Posterior vena cava (tissue), 2 donors: ENCODE results near the gene RETREG1. TPM values are rescaled to one million over a fixed set of nuclear protein-coding genes. Genes with fewer than 3 reads are reported as not detected.

Experiments used
- DNase-seq: peaks from one replicate; pipeline ENCODE4 v3.0.0-alpha.2; 2020; ENCODE audit warnings: low spot score
- intact Hi-C, 2 donors: fragments of 100-400 bp; cut with DNase I; formaldehyde crosslinking; loops; one replicate each; pipeline versions ENCODE4 v1.14.1 to v1.14.2; 2022 to 2023
- total RNA-seq, 2 donors: library from RNA; stranded (reverse); fragmentation: NEBNext Ultra II Directional; extraction: Animal tissue kit (Norgen Biotek cat#: 25700); gene quantifications; one replicate each; pipeline ENCODE4 v1.2.1, GENCODE V29; 2021
- donor health status: DM: yes; HTN: yes; CAD: no.
- donor health status: DM: yes; HTN: yes; CAD: no.

RETREG1 gene
- total RNA-seq, 2 donors from 2014 or later: 5.4 to 10.9 TPM

DNA sequence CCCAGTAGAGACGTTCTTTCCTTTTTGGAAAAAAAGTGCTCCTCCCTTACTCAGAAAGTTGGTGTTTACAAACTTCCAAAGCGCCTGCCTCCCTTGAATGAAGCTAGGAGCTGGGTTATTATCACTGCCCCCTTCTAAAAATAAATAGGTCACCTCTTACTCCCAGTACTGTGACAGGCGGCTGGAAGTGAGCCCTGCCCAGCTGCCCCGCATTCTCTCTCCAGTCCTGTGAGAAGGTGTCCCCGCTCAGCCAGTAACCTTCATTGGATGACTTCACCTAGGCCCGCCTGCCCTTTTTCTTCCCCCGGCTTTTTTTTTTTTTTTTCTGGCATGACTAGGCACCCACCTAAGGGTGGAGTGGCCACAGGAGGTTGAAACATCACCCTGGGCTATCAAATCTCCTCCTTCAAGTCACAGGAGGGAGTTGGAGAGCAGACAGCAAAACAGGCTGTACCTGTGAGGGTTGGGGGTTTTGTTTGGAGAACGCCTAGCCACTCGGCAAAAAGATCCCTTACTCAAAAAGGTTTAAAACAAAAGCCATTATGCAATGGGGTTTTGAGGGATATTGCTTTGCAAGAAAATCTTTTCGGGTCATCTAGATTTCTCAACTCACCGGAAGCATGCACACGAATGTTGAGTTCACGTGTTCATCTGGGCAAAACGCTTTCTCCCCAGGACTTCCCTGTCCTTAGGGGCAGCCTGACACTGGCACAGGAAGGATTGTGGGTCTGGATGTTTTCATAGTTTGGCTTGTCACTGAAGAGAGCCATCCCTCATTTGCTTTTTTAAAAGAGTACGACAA, 107.9 kb downstream of the RETREG1 start:
- intact Hi-C loops: no loop called here

DNA sequence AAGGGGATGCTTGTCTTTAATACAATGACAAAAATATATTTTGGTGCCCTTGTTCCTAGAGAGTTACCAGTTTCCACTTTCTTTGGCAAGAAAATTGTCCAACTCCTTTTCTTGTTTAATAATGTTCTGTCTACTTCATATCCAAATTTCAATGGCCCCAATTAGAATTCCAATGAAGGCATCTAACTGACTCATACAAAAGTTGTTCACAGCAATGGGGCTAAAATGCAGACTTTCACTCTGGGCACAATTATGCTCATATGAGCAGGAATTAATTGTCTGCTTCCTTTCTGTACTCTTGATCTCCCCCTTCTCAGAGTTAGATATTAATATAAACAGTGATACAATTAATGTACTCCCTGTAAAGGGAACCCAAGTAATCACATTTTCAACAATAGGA, 109.1 kb downstream of the RETREG1 start:
- intact Hi-C loops: no loop called here

More for the DNA sequence above, 107.9 kb downstream of the RETREG1 start:
- DNase-seq: no peak

GRCh38 chr5:16505904-16506303, 110.9 kb downstream of the RETREG1 start:
- intact Hi-C loops: no loop called here
- no peak for DNase-seq

More for the DNA sequence above, 109.1 kb downstream of the RETREG1 start:
- DNase-seq: no peak

GRCh38 chr5:16505140-16505891, 111.5 kb downstream of the RETREG1 start:
- DNase-seq: no peak
- intact Hi-C loops: no loop called here

- DNase-seq: no peak
- intact Hi-C loops: loop anchor here in 1 of 2 donors (5.0 kb wide), 1 partner anchor 953 kb away; no protein-coding TSS in a partner anchor
Observed at GRCh38 chr5:16504571-16504970, 112.2 kb downstream of the RETREG1 start.

- no peak for DNase-seq
- intact Hi-C loops: loop anchor here in 1 of 2 donors (5.0 kb wide), 1 partner anchor 954 kb away; no protein-coding TSS in a partner anchor
Observed at GRCh38 chr5:16502866-16503265, 113.9 kb downstream of the RETREG1 start.

DNA sequence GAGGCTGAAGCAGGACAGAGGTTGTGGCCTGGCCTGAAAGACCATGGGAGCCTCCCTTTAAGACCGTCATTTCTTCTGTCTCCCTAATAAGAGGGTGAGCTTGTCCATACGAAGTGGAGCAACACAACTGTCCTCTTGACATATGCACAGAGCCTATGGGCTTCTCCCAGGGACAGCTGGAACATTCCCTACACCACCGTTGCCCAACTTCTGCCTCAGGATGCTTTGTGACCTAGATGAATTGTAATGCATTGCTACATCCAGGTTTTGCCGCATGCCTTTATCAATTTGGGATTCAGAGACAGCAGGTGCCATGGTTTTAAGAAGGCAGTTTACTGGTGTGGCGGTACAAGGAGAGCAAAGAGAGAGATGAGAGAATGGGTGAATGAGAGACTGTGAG, 116.8 kb downstream of the RETREG1 start:
- intact Hi-C loops: loop anchor here in 1 of 2 donors (5.0 kb wide), 1 partner anchor 957 kb away; no protein-coding TSS in a partner anchor
- no peak for DNase-seq

DNA sequence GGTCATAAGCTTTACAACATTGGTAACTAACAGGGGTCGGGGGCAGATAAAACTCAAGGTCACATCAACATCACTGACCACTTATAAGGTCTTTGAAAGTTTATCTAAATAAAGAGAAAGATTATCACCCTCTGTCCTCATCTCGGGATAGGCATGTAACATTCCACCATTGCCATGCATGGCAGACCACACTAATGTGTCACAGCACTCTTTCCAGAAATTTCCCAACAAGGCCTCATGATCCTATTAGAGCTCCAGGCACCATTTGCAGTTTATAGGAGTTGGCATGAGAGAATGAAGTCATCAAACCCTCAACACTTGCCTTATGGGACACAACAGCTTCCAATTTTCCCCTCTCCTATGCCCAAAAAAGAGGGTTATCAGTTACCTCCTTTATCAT, 119.3 kb downstream of the RETREG1 start:
- DNase-seq: no peak
- intact Hi-C loops: loop anchor here in 1 of 2 donors (10.0 kb wide), 1 partner anchor 57 kb away; no protein-coding TSS in a partner anchor

DNA sequence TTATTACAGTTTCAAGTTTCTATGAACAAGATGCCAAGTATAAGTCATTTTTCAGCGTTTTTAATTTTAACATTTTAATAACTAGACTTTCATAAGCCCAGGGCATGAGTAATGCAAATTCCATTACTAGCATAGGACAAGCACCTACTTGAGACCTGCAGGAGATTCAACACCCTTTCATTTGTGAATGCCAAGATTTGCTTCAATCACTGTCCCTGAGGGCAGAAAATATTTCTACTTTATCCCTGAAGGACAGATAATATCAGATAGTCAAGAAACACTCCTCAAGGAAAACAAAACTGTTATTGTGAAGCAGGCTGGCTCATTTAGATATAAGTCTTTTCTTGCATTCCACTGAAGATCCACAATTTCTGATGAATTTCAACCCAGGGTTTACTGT, 123.5 kb downstream of the RETREG1 start:
- intact Hi-C loops: loop anchor here in 1 of 2 donors (10.0 kb wide), 1 partner anchor 62 kb away; no protein-coding TSS in a partner anchor
- DNase-seq: no peak

DNA sequence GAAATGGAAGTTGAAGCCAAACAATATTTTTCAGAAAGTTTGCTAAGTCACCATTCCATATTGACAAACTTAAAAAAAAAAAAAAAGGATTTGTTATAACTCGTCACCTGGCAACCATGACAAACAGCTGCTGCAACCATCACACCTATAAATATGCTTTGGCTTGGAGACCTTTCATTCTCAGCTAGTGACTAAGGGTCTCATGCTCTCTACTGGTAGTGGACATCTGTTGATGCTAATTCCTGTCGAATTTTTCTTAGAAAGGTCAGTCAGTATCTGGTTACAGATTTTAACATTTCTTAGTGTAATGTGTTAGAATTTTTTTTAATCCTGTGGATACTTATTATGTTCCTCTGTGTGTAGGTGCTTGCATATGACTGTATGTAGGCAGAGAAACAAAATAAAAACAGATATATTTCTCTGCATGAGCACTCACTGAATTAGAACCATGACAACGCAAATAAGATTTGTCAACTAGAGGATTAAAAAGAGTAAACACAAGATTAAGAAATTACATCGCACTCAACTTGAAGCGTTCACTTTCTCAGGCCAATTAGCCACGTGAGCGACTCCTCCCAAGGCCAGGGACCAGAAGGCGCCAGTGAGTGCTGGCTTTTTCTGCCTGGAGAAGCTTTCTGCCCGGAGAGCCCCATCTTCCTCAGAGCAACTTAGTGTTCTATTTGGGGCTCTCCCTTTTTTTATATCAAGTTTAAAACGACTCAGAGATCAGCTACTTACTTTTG, 124.2 kb downstream of the RETREG1 start:
- intact Hi-C loops: loop anchor here in 1 of 2 donors (10.0 kb wide), 1 partner anchor 62 kb away; no protein-coding TSS in a partner anchor
- no peak for DNase-seq

- no peak for DNase-seq
- intact Hi-C loops: loop anchor here in 1 of 2 donors (10.0 kb wide), 1 partner anchor 64 kb away; no protein-coding TSS in a partner anchor
Observed at GRCh38 chr5:16490911-16491310, 125.9 kb downstream of the RETREG1 start.

DNA sequence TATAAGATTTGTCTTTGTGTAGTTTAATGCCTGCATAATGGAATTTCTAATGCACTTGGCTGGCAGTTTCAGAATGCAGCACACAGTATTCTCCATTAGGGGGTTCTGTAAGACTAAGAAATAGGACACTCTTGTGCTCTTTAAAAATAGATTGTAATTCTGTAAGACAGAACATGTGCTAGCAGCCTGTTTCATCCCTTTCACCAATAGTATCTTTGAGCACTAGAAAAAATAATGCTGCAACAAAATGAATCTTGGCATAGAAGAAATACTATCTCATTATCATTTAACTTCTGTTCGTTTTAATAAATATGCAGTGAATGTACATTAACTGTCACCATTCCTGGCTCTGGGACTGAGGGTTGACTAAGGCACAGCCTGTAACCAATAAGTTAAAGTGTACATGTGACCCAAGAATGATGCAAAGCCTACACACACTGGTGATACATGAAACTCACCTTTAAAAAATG, 127.4 kb downstream of the RETREG1 start:
- no peak for DNase-seq
- intact Hi-C loops: no loop called here

DNA sequence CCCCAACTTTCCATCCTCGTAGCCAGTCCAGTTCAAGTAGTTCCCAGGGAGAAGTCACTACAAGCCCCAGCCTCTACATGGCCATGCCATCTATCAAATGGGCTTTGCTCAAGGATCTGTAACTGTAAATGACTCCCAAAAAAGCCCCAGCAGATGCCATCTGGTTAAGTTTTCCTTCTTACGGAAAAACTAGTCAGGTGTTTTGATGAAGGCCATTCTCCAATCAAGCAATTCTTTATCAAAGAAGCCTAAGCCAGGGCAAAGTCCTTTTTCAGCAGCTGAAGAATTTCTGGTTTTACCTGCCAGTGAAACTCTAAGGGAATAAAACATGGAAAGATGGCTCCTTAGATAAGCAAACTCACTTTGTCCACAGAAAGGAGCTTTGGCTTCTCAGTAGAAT, 129.3 kb downstream of the RETREG1 start:
- DNase-seq: no peak
- intact Hi-C loops: no loop called here

DNA sequence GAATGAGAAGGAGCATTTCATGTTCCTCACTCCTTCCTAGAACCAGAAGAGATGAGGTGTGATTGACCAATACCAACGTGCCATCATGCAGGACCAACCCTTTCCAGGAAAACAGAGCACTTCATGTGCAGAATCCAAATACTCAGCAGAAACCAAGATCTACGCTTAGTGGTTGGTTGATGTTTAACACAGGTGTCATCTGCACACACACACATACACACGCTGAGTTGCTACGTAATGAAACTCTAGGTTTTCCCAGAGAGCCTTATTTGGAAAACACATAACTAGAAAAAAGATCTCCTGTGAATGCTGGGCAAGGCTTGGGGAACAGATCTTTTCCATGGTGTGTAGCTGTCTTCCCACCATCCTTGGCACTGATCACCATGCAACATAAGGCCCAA, 130.1 kb downstream of the RETREG1 start:
- intact Hi-C loops: no loop called here
- no peak for DNase-seq

DNA sequence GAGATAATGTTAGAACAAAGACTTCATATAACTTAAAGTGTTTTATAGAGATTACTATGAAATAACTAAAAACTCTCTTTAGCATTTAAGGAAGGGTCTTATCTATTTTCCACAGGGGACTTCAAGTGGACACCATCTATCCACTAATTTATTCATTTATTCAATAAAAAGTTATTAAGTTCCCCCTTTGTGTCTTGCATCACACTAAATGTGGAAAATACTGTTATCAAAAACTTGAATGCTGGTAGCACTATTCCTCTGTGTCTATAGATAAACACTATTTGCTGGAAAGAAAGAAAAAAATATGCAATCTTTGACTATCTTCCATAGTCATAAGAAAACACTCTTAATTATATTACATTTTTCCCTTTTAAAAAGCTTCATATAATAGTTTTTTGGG, 131.1 kb downstream of the RETREG1 start:
- intact Hi-C loops: no loop called here
- DNase-seq: no peak

GRCh38 chr5:16484081-16484480, 132.7 kb downstream of the RETREG1 start:
- intact Hi-C loops: no loop called here
- no peak for DNase-seq

DNA sequence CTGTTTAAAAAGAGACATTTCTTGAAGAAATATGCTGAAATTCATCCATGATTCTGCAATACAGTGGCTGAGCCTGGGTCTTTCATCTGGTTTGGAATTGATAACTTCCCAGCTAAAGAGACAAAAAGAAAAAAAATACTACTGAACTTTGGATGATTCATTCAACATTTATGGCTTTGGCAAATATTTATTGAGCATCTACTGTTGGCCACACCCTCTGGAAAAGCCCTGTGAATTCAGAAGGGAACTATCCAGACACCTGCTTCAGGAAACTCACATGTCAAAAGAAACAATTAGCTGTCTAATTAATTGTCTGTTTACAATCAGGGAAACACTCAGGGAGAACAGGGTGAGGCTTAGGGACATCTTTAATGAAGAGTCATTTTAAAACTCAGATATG, 133.4 kb downstream of the RETREG1 start:
- intact Hi-C loops: no loop called here
- no peak for DNase-seq

DNA sequence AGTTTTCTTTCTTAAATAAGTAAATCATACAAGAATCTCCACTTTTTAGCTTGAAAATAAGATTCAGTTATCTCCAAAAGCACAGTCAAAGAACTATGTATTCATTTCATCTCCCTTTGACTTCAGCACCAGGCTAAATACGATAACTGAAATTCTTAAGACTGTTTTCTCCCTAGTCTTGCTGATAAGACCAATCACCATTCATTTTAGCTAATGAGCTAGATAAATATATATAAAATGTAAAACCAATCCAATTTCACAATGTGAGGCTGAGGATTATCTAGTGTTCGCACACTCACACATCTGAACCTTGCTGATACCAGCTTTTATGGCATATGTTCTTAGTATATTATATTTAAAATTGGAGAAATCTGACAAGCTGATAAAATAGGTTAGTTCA, 133.9 kb downstream of the RETREG1 start:
- DNase-seq: no peak

DNA sequence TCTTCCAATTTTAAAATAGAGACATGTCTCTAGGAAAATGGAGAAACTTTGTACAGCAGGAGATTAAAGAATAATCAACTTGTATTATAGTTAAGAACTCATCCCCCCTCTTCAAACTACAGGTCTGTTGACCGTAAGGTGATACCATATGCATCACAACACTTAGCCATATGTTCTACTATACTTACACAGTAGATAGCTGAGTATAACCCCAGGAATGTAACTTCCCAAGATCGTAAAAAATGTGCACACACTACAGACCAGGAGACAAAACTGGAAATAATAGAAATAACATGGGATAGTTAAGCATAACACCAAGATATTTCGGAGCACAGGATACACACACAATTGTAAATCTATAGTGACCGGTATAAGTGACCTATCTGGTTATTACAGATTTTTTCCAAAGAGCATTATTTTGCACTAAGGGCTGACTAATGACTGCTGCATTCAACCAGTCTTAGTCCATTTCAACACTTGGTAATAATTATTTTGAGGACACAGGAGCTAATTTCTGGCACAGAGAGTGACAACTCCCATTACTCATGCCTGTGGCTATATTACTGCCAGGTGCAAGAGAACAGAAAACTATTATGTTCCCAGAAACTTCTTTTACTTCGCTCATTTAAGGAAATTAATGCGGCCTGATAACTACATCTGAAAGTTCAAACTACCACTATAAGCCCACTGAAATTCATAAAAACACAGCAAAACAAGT, 135.8 kb downstream of the RETREG1 start:
- intact Hi-C loops: no loop called here
- DNase-seq: no peak

More for the DNA sequence above, 133.9 kb downstream of the RETREG1 start:
- intact Hi-C loops: no loop called here
